HG03521 (cell line): ENCODE data around the gene URI1.
A peak's percentile ranks its signal among the peaks of the same experiment; 100 is the strongest.

Experiments
- ATAC-seq: cut with Tn5 transposase; IDR thresholded peaks from one replicate; pipeline ENCODE4 v1.9.1; 2021; ENCODE audit warnings: mild to moderate bottlenecking, moderate library complexity; ENCODE audit not compliant: unreplicated experiment

URI1 gene

DNA sequence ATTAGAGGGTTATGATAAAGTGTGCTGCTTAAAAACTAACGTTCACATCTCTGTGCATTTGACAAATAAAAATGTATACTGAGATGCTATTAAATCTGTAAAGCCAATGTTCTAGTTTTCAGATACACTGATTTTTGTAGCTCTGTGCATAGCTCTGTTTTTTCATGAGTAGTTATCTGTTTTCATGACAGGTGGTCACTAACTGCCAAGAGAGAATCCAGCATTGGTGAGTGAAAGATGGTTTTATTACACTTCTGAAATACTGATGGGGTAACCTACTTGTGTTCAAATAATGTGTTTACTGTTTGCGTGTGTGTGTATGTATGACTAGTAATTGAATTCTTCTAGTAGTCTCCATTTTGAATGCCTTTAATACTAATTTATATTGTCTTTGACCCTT is 29.0 kb downstream of the URI1 start:
- ATAC-seq: no peak

GRCh38 chr19:29971648-29972047 is 29.6 kb downstream of the URI1 start:
- no peak for ATAC-seq

- no peak for ATAC-seq
Observed at GRCh38 chr19:29974701-29975100, 32.7 kb downstream of the URI1 start.

GRCh38 chr19:29976151-29976943 is 34.3 kb downstream of the URI1 start:
- no peak for ATAC-seq

DNA sequence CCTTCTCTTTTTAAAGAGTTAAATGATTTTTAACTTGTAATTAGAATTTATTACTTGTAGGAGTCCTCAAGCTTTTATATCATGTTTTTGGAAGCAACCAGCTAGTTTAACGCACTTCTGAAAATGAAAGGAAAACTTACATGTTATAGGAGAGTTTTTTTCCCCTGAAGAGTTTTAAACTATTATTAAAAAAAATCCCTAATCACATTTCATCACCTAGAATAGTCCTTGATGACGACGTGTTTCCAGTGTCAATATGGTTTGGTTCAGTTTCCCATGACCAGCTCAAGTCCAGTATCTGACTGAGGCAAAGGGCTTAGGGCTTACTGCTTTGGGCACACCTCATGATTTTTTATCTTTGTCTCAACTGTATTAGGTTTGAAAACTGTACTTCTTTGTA is 36.0 kb downstream of the URI1 start:
- no peak for ATAC-seq

DNA sequence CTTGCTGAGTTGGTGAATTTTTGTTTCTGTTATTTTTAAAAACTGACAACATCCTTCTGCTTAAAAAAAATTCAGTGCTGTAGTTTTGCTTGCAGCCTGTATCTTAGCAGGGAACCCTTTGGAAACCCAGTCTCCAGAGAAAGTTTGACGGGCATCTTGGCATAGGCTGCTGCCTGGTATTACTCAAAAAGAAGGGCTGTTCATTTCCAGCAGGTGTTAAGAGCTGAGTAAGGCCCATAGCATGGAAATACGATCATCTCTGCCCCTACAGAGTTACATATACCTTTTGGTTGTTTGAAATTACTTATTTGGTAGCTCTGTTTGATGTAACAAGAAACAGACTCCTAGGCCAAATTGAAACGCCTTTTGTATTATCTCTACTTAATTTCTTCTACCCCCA is 41.5 kb downstream of the URI1 start:
- no peak for ATAC-seq

DNA sequence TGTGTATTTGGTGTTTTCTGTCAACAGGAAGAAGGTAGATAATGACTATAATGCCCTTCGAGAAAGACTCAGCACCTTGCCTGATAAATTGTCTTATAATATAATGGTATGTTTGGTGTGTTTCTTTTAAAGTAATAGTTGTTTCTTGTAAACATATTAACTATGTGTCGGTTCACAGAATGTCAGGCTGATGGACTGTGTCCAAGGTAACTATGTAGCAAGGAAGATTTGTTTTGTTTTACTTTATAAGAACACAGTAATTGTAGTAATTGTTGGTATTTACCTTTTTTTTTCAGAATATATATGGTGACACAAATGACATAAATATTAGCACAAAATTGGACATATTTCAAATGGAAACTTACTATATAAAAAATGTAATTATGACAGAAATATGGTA is 43.2 kb downstream of the URI1 start:
- ATAC-seq: no peak

DNA sequence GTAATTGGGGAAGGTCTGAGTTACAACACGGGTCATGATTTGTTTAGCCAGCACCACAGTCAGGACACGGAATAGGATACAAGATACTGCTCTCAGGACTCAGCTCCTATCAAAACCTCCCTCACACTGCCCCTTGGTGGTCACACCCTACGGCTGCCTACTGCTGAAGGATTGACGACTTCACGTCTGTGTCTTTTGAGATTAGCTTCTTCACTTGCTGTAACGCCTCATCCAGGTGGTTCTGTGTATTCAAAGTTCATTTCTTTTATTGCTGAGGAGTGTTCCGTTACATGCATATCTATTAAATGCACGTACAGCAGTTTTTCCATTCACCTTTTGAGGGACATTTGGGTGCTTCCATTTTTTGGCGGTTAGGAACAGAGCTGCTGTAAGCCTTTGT is 46.3 kb downstream of the URI1 start:
- no peak for ATAC-seq

- no peak for ATAC-seq
Observed at GRCh38 chr19:29992233-29992867, 50.3 kb downstream of the URI1 start.

DNA sequence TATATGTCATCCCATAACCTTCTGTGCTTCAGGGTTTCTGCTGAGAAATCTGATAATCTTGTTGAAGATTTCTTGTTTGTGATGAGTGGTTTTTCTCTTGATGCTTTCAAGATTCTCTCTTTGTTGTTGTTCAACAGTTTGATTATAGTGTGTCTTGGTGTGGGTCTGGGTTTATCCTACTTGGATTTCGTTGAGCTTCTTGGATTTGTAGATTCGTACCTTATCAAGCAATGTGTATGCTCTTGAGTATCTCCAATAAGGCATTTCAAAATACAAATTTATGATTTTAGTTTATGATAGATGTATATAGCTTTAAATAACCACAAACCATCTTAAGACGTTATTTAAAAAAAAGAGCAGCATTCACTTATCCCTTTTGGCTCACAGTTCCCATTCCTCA is 57.5 kb downstream of the URI1 start:
- no peak for ATAC-seq

GRCh38 chr19:30000862-30001261 is 58.8 kb downstream of the URI1 start:
- ATAC-seq: no peak

DNA sequence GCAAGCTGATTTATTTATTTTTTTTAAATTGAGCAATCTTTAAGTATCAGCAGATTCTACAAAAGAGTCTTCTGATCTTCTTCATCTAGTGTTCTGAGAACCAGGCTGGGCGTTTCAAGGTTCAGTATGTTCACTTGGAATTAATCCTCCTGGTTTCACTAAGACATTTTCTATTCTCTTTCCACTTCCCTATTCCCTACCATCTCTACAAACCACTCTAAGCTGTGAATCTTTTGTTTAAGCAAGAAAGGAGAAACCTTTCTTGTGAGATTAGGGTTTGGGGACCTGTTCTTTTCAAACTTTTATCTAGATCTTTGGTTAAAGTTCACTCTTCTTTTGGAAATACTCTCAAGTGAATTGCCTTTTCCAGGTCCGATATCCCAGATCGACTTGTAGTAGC is 59.3 kb downstream of the URI1 start:
- no peak for ATAC-seq

DNA sequence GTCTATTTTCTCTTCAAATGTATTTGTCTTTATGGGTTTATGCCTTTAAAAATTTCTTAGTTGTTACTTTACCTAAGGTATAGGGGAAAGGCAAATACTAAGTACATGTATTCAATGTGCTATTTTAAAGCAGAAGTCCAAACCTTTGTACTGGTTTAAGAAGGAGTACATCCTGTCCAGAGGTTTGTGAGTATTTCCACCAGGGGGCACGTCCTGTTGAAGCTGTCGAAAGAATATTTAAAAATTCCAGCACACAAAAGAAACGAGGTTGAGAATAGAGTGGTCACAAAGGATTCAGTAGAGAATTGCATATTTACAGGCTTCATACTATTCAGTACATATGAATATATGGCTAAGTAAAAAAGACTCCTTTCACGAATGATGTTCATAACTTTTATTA is 59.8 kb downstream of the URI1 start:
- no peak for ATAC-seq

DNA sequence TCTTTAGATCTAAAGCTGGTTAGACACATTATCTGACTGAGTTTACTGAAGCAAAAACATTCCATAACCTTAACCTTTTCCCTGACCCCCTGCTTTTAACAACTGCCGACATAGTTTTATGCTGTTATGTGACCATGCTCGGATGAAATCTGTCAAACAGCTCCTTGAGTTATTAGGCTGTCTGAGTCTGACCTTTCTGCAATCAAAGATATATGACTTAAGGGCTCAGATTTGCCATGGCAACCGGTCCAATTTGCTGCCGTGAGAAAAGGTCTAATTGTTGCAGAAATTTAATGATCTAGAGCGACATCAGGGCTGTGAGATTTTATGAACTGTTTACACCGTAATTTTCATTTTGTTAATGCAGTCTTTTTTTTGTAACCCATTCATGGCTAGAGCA is 61.8 kb downstream of the URI1 start:
- ATAC-seq: no peak

DNA sequence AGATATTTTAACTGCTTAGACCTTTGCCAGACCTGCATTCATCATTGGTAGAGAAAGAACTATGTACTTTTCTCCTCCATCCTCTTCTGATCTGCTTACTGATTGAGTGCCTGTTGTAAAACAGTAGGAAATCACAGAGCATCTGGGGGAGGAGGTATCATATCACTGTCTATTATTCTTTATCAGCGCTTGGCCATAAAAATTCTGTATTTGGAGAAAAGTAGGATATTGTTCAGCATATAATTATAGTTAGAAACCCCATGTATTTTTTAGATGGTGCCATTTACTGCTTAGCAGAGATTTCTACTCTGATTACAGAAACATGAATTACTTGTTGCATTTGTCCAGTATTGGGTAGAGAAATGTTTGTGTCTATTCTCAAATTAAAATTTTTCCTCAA is 62.4 kb downstream of the URI1 start:
- ATAC-seq: no peak

DNA sequence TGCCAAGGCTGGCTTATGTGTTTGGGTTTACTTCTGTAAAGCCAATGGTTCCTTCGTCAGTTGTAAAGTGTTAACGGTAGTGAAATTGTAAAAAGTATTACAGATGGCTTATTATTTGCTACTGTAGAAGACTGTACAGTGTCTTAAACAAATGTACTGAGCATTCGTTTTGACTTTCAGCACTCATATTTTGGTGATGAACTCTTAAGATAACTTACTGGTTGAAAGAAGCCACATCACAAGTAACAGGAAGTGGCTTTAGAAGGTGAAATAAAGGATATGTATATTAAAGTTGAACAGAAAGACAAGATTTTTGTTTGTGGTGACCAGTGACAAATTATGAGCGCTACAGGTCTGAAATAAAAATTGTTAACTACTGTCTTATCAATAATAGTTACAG is 64.2 kb downstream of the URI1 start:
- ATAC-seq: no peak

GRCh38 chr19:30008169-30008568 is 66.1 kb downstream of the URI1 start:
- no peak for ATAC-seq

DNA sequence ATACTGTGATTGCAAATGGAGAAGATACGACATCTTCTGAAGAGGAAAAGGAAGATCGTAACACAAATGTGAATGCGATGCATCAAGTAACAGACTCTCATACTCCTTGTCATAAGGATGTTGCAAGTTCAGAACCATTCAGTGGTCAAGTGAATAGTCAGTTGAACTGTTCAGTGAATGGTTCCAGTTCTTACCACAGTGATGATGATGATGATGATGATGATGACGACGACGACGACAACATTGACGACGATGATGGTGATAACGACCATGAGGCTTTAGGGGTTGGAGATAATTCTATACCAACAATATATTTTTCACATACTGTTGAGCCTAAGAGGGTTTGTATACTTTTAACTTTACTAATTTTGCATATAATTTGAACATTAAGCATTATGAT is 67.0 kb downstream of the URI1 start:
- ATAC-seq: no peak

- no peak for ATAC-seq
Observed at GRCh38 chr19:30011051-30011578, 69.1 kb downstream of the URI1 start.

DNA sequence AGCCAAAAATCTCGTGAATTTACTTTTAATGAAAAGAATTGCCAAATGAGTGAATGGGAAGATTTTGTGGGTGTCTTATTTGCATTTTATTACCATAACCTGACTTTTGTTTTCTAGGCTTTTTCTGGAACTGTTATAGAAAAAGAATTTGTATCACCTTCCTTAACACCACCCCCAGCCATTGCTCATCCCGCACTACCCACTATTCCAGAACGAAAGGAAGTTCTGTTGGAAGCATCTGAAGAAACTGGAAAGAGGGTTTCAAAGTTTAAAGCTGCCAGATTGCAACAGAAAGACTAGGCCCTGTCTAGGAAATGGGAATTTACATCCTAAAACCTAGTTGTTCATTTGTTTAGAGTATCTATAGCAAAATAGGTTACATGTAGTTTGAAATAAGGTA is 72.7 kb downstream of the URI1 start:
- no peak for ATAC-seq

DNA sequence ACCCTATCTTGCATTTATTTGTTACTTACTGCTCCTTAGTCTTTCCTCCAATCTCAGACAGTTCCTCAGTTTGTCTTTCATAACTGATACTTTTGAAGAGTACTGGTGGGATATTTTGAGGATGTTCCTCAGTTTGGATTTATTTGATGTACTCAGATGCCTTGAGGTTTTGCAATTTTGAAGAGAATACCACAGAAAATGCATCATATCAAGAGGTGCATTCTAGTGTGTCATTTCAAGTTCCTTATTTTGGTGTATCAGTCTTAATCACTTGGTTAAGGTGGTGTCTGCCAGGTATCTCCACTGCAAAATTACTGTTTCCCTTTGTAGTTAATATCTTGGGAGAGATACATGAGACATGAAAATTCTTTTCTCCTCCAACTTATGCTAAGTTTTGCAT is 75.1 kb downstream of the URI1 start:
- peak; percentile 48 for ATAC-seq

DNA sequence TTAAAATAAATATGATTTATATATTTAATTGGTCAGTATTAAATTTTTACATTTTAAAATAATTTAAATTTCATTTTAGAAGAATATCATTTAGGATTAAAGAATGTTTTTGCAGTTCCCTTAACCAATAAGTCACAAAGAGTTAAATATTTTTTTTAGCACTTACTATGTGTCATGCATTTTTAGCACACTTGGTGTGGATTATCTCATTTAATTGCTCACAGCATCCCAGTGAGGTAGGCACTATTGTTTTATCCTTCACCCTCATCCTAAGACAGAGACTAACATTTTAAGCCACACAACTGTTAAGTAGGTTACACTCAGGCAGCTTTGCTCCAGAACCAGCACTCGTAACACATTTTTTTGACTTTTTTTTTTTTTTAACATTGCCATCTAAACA is 78.2 kb downstream of the URI1 start:
- no peak for ATAC-seq

DNA sequence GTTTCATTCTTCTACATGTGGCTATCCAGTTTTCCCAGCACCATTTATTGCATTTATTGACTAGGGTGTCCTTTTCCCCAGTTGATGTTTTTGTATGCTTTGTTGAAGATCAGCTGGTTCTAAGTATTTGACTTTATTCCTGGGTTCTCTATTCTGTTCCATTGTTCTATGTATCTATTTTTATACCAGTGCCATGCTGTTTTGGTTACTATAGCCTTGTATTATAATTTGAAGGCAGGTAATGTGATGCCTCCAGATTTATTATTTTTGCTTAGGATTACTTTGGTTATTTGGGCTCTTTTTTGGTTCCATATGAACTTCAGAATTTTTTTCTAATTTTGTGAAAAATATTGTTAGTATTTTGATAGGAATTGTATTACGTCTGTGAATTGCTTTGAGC is 80.6 kb downstream of the URI1 start:
- ATAC-seq: no peak
